Measurements from ENCODE around the gene CYTH1.

CYTH1 gene

DNA sequence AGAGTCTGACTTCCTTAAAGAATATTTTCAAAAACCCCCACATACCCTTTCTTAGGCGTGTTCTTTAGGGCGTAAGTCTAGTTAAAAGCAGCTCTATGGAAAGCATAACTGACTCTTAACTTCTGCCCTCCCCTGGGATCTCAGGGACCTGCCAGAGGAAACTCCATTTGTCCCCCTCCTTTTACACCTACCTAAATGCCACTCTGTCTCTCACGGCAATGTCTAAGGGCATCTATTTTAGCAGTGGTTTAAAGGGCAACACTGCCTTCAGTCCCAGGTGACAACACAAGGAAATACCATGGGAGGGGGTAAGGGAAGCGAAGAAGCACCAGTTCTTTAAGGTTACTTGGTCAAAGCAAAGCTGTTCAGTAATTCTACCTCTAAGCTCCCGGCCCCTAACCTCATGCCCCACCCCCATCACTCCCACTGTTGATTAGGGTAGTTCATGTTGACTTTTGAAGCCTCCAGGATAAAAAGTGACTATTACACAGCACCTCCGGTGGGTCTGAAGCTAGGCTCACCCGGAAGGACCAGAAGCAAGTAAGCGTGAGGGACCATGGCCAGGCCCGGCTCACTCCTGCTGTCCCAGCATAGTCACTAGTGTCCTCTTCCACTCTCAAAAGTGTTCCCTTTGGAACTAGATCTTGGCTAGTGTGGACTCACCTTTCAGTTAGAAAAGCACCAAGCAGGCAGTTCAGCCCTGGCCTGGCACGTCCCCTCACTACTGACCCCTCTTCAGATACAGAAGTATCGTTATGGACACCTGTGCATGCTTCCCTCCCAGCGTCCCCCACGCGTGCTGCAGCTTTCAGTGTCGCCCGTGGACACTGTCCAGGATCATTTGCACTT, 47.1 kb downstream of the CYTH1 start:
- DNase-seq, result no peak

DNA sequence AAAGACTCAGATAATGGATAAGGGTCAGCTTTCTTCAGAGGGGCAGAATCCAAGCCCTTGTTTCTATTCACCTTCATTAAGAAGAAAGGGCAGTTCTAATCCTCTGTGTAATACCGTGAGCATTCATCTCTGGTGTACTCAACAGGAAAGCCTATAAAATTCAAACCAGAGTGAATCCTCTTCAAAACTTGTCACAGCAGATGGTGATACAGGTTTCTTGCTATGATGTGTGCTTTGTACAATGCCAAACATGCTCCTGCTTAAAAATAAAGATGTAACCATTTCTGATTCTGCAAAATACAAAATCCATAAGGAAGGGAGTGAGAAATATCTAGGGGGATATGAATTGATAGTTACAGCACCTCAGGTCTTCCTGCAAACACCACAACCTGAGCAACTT, 49.7 kb downstream of the CYTH1 start:
- DNase-seq, result no peak

DNA sequence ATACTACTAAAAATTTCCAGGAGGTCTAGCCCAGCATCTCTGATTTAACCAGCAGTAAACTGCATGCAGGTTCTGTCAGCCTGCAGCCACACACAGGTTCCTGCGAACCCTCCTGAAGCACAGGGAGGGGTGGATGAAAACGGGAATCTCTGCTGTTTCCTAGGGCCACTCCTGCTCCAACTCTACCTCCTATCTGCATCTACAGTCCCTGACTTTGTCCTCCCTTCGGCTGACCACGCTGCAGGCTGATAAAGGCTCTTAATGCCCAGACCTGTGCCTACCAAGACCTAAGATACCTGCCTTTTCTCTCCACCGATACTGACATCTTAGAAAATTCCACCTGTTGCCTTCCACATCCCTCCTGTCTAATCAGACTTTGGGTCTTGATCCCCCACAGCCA, 50.2 kb downstream of the CYTH1 start:
- DNase-seq, result no peak

DNA sequence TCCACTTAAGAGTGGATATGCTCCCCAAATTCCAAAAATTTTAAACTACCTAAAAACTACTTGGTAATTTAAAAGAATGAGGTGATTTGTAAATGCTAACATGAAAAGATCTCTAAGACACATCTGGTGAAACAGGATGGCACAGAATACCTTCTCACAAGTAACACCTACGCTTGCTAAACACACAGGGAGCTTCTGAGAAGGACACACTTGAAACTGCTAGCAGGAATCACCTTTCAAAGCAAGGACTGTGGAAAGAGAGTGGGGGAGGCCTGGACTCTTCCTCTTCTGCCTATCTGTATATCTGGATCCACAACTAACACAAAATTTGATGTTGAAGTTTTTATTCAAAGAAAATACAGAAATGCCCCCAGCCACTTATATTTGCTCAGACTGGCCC, 52.4 kb downstream of the CYTH1 start:
- no peak for DNase-seq

DNA sequence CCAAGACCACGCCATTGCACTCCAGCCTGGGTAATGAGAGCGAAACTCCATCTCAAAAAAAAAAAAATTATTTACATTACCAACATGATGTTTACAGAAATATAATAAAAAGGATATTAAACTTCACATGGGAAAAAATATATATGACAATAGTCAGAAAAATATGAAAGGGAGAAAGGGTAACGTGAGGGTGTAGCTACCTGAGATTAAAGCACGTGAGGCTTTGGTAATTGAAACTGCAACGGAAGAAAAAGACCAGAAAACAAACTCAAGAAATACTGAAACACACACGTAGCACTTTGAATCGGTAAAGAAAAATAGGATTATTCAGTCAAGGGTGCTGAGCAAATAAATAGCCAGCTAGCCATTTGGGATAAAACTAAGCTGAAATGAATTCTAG, 53.6 kb downstream of the CYTH1 start:
- no peak for DNase-seq

DNA sequence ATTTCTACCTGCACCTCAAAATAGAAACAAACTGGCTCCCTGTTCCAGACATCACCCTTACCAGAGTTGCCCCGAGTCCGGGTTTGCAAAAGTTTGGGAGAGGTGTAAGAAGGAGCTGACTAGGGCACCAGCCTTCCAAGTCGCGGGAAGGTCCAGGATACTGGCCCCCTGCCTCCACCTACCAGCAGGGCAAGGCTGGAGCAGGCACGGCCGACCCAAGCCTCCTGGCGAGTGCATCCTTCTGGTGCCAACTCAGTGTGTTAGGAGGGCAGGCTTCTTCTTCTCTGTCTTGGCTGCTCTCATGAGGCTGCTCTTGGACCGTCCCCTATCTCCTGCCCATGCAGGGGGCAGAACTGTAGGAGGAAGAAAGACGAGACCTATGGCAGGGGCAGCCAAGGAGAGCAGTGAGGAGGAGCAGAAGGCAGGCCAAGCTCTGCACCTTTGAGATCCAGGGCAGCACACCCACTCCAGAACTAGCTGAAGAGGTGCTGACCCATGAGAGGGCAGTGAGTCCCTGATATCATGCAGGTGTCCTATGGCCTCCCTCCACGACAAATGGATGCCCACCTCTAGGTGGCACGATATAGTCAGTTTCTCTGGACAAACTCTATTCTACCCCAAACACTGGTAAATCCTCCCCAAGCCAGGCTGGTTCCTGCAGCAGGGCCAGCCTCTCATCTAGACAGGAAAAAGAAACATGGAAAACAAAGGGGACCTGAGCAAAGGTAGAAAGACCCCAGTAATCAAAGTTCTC, 54.4 kb downstream of the CYTH1 start:
- no peak for DNase-seq

DNA sequence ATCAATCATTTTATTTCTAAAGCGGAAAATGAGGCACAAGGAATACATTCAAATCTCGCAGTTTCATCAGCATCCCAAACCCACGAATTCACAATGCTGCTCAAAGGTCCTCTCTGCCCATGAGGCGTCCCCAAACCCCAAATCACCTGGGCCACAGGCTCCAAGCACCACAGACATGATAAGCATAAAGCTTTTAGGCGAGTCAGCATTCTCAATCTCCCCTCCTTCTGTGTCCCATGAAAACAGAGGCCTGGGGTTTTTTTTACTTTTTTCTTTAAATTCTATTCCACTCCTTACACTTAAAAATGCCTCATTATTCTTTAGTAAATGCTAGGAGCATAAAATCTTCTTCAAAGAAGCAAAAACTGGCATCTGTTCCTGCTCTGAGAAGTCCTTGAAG, 55.0 kb downstream of the CYTH1 start:
- no peak for DNase-seq

DNA sequence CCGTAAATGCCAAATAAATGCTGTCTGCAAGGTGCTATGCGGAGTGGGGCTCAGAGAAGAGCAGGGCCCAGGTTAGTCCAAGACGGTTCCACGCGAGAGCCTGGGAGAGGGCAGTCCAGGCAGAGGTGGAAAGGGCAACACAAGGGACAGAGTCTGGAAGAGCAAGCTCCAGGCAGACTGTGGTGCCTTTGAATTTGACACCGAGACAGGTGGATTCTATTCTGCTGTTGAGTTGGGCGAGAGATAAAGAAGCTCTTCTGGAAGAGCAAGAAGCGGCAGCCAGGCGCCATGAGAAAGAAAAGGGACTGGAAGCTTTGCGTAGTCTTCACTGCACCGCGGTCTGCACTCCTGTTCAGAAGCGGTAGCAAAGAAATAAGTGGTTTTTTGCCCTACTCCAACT, 55.6 kb downstream of the CYTH1 start:
- no peak for DNase-seq

DNA sequence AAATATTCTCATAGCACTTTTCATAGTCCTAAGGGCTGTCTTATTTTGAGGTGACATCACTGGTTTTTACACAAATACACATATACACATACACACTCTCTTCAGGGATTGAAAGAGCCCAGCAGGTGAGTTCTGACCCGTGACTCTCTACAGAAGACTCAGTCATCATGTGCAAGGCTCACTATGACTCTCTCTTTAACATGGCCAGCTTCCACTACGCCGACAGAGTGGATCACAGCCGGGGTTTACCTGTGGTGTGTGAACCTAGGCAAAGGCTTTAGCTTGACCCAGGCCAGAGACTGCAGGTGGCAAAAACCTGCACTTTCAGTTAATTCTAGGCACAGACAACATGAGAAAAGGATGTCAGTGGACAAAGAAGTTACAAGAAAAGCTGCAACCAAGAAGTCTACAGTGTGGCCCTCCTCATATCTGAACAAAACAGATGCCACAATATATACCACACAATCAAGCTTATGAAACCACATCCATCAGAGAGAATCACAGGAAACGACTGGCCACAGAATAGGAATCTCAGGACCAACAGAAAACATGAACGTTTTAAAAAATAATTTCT, 56.5 kb downstream of the CYTH1 start:
- DNase-seq, result peak in 1 of 2 donors; percentile 53

DNA sequence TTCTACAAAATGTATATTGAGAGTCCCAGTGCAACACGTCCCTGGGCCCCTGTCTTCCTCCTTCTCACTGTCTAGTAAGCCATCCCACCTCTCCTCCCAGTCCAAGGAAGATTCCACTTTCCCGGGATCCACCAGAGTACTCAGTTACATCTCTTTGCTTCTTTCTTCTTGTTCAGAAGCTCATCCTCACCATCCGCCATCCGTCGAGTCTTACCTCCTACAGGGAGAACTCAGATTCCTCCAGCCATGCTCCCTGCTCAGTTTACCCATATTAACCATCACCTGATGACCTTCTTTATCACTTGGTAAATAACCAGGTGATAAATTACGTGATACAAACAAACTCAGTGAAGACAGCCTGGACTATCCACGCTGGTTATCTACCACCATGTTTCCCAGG, 57.1 kb downstream of the CYTH1 start:
- DNase-seq, result no peak

DNA sequence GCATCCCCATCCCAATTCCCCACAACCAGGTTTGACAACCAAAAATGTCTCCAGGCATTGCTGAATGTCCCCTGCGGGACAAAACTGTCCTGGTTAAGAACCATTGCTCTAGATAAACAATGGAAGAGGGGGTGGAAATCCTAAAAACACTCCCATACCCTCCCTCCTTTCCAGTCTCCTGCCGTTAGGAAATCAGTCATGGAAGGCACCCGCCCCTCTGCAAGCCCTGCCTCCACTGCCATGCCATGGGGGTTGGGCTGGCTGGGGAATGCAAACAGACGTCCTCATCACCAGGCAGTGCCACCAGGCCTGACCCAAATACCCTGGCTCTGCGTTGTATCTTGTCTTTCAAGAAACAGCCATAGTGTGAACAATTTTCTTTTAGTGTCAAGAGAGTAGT, 57.5 kb downstream of the CYTH1 start:
- no peak for DNase-seq

DNA sequence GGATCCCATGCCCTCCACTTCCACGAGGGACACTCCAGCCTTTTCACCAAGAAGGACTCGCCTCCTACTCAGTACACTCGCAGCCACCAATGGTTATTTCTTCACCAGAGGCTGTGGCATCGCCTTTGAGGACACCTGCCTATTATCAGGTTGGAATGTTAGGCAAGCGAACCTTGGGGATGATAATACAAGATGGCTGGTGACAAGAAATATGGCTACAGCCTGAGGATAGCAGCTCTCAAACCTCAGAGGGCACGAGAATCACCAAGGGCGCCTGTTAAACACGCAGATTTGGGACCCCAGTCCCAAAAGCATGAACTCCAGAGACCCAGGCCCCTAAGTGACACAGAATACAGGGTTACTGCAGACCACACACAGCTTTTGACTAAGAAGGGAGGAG, 58.1 kb downstream of the CYTH1 start:
- DNase-seq, result no peak

DNA sequence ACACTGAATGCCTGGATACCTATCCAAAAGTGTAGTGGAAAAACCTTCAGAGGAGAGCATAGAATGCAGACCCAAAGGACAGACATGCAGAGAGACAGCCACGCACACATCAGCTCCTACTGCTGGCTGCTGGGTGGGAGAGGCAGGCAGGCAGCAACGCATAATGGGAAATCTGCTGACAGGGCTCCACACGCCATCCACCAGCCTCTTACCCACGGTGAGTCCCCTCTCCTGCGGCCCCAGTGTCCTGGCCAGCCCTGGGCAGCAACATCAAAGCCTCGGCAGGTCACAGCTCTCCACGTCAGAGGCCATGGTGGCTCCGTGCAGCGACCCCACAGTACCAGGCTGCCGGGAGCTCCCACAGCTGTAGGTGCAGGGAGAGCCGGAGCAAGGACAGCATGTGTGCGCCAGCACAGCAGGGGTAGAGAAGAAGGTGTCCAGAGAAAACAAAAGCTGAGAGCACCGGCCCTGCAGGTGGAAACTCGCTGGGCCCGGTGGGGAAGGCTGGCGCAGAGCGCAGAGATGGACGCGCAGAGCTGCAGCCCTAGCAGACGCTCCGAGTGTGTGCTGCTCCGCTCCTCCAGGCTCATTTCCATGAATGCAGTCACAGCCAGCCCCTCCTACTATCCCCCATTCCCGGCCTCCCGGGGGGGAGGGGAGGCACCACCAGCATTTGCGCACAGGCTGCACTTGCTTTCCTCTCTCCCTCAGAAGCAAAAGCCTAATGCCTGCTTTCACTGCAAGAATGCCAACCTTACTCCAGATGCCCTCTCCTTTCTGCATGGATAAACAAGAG, 58.9 kb downstream of the CYTH1 start:
- DNase-seq, result no peak

DNA sequence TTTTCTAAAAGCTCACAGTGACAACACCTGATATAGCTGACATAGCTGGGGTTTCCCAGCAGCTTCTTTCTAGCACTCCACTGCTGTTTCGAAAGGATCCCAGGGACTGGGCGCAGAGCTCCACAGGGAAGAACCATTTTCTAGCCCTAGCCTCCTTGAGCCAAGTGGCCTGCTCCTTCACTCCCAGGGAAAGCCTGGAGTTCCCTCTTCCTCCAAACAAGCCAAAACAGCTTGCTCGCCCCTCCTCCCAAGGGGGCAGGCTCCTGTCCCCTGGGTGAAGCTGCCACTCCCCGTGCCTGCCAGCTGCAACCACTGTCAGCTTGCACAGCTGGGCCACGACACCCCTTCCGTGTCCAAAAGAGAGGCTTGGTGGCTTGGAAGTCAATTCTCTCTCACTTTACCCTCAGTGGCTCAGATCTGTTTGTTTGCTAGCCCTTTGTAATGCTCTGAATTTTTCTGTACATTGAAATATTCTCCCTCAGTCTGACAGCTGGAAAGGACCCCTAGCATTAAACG, 59.8 kb downstream of the CYTH1 start:
- peak in 1 of 2 donors; percentile 43 for DNase-seq

DNA sequence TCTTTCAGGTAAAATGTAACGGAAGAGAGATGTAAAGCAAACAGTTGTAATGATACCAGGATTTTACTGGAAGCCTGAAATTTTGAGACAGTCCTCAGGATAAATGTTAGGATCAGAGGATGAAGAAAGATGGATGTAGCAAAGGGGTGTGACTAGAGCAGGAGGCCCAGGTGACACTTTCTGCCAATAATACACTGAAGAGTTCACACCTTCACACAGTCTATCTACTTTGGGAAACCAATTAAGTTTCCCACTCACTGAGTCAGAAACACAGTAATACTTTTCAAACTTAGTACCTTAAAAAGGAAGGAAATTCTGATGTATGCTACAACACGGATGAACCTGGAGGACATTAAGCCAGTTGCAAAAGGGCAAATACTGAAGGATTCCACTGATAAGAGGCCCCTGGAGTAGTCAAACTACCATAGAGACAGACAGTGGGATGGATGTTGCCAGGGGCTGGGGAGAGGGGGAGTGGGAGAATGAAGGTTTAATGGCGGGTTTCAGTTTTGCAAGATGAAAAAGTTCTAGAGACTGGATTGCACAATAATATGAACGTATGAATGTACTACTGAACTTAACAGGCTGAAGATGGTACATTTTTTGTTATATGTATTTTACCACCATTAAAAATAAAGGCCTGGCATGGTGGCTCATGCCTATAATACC, 62.3 kb downstream of the CYTH1 start:
- no peak for DNase-seq

DNA sequence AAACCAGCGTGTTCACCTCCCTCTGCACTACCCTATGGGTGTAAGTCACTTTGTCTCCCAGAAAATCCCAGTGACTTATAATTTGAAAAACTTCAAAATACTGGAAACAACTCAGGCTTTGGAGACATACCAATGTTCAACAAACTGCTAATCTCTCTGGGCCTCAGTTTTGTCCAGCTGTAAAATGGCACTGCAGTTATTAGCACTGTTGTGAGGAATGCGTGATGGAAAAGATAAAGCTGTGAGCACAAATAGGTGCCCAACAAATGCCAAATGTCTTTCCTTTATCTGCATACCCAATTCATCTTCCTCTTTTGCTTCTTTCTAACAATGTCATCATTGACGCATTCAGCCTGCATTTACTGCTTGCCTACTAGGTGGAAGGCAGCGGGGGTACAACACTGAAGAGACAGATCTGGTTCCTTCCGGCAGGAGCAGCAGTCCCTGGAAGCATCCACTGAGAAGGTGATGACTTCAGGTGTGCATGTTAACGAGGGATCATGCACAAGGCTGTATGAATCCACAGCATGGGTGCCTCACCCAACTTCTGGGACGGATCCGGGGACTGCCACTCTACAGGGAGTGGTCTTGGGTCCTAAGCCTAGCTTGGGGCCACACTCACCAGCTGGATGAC, 63.4 kb downstream of the CYTH1 start:
- no peak for DNase-seq

DNA sequence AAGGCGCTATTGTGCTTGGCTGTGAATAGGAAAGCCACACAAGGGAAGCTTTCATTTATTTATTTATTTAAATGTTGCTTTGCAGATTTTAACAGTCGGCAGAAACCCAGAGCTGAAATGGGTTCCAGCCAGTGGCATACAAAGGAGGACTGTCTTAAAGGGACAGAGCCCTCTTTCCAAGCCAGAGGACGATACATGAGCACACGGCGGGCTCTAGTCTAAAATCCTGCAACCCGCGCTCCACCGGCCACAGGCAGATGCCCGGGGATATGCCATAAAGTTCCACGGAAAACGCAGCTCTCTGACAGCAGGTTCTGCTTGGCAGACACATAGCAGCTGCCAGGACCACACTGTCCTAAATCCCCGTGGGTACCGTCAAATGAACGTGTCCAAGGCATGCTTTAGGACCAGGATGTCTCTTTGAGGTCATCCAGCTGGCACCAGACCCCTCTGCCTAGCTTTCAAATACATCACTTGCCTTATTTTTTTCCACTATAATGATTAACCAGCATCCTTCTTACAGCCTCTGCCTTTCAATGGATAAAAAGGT, 64.6 kb downstream of the CYTH1 start:
- no peak for DNase-seq

DNA sequence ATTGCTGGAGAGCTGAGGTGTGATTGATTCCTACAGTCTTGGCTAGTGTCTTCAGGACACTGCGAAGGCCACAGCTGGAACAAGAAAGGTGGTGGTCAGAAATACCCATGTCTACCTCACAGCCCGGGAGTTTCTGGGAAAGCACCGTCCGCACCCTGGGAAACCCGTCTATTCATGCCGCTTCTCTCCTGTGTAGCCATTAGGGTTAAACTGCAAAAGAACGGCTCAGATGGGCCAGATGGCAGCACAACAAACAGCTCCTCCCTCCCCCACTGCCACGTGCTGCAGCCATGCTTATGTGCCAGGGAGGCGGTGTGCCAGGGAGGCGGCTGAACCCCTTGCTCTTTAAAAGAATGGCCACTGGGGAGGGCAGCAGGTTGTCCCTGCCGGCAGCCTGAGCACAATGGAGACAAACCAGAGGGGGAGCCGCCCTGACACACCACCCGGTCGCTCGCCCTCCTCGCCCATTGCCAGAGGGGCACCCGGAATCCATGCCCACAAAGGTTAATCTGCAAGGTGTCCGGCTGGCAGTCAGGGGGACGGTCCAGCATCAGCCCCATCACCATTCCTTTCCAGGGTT, 65.2 kb downstream of the CYTH1 start:
- DNase-seq, result no peak

DNA sequence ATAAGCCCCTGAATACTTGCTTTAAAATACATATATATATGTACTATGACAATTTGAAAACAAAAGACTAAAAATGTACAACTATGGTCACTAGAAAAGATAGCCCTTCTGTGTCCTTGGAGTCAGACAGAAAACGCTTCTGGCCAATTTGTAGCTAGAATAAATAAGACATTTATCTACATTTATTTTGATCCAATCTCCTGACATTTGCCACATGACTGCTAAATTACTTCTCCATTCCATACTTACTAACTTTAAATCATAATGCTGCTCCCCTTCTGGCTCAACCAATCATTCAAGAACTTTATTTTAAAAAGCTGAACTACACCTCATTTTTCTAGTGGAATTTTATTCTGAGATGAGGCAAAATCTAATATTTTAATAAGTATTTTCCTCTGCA, 65.8 kb downstream of the CYTH1 start:
- DNase-seq, result no peak

DNA sequence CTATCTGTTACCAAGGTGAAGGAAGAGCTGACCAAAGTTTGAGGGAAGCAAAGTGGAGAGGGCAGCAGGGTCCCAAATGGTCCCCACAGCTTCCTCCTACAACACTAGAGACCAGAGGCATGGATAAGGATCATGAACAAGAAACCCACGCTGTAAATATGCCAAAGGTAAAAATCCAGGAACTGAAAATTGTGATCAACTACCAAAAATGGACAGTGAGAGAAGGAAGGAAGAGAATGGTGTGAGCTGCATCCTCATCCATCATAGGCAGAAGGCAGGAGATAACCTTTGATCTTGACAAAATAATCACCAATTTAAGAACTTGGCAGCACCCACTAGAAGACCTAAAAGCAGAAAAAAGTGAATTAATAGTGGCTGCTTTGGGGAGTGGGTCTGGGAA, 66.2 kb downstream of the CYTH1 start:
- DNase-seq, result no peak
